Body of pancreas (tissue), 4 donors: ENCODE data around the gene C19orf38.

Source experiments
- POLR2A ChIP-seq, 3 donors: fragments of 450-650 bp; IDR thresholded peaks; one replicate each; pipeline ENCODE4 v1.6.1; 2016; ENCODE audit warnings: antibody characterized with exemption in 3 of 3, mild to moderate bottlenecking in 2 of 3
- TF ChIP-seq, protein P1 (sequence below), 7 experiments: fragments of 450-650 bp in 4 of 7; fragments of 200-600 bp in 3 of 7; sonication (generic) in 3 of 7; IDR thresholded peaks; one replicate each; pipeline ENCODE4 v1.5.1; 2016 to 2019; ENCODE audit warnings: antibody characterized with exemption in 7 of 7

DNA sequence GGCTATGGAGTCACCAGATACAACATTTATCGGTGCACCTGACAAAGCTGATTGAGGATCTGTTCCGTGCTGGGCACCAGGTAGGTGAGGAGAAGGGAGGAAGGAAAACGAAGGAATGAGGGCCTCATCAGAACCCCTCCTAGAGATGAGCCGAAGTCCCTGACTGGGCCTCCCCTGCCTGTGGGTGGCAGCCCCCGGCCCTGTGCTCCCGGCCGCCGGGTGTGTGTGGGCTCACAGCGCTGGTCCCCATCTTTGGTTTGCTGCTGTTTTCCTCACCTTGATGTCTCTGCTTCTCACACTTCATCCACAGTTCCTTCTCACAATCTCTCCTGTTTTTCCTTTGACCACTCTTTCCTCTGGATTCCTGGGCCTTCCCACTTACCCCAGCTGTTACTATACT lies 45.0 kb upstream of the C19orf38 start:
- TF ChIP-seq POLR2A (IDR thresholded peaks at IDR 0.05) = no peak
- TF ChIP-seq, protein P1, sequence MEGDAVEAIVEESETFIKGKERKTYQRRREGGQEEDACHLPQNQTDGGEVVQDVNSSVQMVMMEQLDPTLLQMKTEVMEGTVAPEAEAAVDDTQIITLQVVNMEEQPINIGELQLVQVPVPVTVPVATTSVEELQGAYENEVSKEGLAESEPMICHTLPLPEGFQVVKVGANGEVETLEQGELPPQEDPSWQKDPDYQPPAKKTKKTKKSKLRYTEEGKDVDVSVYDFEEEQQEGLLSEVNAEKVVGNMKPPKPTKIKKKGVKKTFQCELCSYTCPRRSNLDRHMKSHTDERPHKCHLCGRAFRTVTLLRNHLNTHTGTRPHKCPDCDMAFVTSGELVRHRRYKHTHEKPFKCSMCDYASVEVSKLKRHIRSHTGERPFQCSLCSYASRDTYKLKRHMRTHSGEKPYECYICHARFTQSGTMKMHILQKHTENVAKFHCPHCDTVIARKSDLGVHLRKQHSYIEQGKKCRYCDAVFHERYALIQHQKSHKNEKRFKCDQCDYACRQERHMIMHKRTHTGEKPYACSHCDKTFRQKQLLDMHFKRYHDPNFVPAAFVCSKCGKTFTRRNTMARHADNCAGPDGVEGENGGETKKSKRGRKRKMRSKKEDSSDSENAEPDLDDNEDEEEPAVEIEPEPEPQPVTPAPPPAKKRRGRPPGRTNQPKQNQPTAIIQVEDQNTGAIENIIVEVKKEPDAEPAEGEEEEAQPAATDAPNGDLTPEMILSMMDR (IDR thresholded peaks at IDR 0.05) = no peak
